MM.1S (cell line): ENCODE results near the gene GPR107.

Experiments
- EZH2 ChIP-seq: fragments of 300-600 bp; sonication (generic); optimal IDR thresholded peaks from 2 replicates; pipeline ENCODE3; 2017; ENCODE audit warnings: low read depth, mild to moderate bottlenecking, antibody characterized with exemption, low read length, mixed read lengths
- EZH2phosphoT487 ChIP-seq: fragments of 300-600 bp; sonication (generic); IDR thresholded peaks from 2 replicates; pipeline ENCODE4 v1.6.1; 2018; ENCODE audit warnings: antibody characterized with exemption, low read length
- TF ChIP-seq, protein P1 (sequence below): fragments of 300-600 bp; sonication (generic); IDR thresholded peaks from 2 replicates; pipeline ENCODE4 v1.5.1; 2016; ENCODE audit warnings: antibody characterized with exemption, low read length, mixed read lengths

DNA sequence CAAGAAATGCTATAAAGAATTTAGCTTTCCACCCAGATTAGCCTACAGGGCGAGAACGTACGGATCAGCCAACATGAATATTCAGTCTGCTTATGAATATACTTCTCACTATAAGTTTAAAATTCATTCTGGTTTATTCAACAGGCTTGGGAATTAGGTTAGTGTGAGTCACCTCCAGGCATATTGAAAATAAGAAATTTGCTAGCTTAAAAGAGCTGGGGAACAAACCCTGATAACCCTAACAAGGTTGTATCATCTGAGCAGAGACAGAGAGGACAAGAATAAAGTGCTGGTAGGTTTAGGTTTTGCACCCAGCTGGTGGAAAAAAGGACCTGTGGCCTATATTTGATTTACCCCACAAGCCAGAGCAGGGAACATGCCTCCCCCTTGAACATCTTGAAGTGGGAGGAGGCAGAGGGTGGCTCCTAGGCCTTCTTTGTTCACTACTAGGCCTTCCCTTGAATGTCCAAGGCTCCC lies 23.0 kb upstream of the GPR107 start:
- TF ChIP-seq, protein P1, sequence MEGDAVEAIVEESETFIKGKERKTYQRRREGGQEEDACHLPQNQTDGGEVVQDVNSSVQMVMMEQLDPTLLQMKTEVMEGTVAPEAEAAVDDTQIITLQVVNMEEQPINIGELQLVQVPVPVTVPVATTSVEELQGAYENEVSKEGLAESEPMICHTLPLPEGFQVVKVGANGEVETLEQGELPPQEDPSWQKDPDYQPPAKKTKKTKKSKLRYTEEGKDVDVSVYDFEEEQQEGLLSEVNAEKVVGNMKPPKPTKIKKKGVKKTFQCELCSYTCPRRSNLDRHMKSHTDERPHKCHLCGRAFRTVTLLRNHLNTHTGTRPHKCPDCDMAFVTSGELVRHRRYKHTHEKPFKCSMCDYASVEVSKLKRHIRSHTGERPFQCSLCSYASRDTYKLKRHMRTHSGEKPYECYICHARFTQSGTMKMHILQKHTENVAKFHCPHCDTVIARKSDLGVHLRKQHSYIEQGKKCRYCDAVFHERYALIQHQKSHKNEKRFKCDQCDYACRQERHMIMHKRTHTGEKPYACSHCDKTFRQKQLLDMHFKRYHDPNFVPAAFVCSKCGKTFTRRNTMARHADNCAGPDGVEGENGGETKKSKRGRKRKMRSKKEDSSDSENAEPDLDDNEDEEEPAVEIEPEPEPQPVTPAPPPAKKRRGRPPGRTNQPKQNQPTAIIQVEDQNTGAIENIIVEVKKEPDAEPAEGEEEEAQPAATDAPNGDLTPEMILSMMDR = no peak
- no peak for TF ChIP-seq EZH2
- TF ChIP-seq EZH2phosphoT487 = no peak
